ENCODE results near the gene PLXNB3.

DNA sequence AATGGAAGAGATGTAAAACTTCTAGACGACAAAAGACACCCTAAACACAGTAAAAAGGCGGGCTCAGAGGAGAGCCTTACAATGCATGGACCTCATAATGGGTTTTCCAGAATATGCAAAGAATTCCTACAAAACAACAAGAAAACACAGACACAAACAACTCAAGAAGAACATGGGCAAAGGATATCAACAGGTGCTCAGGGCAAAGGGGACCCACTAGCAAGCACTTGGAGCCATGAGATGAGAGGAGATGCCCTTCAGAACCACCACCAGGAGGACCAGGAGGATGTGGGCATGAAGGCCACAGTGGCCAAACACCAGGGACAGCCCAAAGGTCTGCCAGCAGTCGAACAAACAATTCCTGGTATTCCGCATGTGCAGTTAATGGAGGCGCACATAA, 49.1 kb downstream of the PLXNB3 start:
- TF ChIP-seq, protein P1, sequence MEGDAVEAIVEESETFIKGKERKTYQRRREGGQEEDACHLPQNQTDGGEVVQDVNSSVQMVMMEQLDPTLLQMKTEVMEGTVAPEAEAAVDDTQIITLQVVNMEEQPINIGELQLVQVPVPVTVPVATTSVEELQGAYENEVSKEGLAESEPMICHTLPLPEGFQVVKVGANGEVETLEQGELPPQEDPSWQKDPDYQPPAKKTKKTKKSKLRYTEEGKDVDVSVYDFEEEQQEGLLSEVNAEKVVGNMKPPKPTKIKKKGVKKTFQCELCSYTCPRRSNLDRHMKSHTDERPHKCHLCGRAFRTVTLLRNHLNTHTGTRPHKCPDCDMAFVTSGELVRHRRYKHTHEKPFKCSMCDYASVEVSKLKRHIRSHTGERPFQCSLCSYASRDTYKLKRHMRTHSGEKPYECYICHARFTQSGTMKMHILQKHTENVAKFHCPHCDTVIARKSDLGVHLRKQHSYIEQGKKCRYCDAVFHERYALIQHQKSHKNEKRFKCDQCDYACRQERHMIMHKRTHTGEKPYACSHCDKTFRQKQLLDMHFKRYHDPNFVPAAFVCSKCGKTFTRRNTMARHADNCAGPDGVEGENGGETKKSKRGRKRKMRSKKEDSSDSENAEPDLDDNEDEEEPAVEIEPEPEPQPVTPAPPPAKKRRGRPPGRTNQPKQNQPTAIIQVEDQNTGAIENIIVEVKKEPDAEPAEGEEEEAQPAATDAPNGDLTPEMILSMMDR (IDR thresholded peaks at IDR 0.05): no peak
- TF ChIP-seq, protein P2, sequence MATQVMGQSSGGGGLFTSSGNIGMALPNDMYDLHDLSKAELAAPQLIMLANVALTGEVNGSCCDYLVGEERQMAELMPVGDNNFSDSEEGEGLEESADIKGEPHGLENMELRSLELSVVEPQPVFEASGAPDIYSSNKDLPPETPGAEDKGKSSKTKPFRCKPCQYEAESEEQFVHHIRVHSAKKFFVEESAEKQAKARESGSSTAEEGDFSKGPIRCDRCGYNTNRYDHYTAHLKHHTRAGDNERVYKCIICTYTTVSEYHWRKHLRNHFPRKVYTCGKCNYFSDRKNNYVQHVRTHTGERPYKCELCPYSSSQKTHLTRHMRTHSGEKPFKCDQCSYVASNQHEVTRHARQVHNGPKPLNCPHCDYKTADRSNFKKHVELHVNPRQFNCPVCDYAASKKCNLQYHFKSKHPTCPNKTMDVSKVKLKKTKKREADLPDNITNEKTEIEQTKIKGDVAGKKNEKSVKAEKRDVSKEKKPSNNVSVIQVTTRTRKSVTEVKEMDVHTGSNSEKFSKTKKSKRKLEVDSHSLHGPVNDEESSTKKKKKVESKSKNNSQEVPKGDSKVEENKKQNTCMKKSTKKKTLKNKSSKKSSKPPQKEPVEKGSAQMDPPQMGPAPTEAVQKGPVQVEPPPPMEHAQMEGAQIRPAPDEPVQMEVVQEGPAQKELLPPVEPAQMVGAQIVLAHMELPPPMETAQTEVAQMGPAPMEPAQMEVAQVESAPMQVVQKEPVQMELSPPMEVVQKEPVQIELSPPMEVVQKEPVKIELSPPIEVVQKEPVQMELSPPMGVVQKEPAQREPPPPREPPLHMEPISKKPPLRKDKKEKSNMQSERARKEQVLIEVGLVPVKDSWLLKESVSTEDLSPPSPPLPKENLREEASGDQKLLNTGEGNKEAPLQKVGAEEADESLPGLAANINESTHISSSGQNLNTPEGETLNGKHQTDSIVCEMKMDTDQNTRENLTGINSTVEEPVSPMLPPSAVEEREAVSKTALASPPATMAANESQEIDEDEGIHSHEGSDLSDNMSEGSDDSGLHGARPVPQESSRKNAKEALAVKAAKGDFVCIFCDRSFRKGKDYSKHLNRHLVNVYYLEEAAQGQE (IDR thresholded peaks at IDR 0.05; ENCODE audit: insufficient read depth in 1 of 2, low read depth in 2 of 2, low read length in 1 of 2): no peak
- TF ChIP-seq POLR2AphosphoS5 (IDR thresholded peaks at IDR 0.05; ENCODE audit: low read depth, low read length): no peak
- no peak for TF ChIP-seq TCF7L2 (IDR thresholded peaks at IDR 0.05; ENCODE audit: low read depth, low read length)
- TF ChIP-seq SIN3A (IDR thresholded peaks at IDR 0.05; ENCODE audit: borderline replicate concordance, insufficient read depth, low read depth, low read length): no peak
